NCI-H1436 (cell line): ENCODE measurements around the gene YRDC.
A peak's percentile ranks its signal among the peaks of the same experiment; 100 is the strongest.

Experiments
- DNase-seq: peaks from one replicate; lab custom pipeline; 2025; lab: John Stamatoyannopoulos, UW

The YRDC gene

DNA sequence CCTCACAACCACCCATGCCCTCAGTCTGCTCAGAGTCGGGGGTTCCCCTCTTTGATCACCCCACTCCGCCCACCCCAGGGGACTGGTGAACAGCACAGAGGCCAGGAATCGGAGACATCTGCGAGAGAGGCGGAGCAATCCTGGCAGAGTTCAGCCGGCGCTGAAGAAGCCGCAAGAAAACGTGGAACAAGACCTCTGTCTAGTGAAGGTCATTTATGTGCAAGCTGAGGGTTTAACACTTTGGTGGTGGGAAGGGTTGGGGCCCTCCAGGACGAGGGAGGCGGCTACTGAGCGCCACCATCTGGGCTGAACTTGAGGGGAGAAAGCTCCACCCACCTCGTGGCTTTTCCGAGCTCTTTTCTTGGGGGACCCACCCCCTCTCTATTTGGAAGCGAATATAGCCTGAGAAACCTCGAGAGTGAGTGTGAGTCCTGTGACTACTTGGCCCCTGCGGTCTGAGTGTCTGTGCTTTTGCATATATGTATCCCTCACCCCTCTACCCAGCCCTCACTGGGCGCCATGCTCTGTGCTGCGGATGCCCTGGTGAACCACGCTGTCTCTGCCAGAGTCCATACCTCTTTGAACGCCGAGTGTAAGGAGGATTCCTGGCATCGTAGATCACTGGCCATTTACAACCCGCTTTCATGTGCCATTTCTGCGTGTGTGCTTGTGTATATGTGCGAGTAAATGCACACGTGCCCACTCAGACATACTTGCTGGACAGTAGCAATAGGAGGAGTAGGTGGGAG, 41.9 kb downstream of the YRDC start:
- no peak for DNase-seq

DNA sequence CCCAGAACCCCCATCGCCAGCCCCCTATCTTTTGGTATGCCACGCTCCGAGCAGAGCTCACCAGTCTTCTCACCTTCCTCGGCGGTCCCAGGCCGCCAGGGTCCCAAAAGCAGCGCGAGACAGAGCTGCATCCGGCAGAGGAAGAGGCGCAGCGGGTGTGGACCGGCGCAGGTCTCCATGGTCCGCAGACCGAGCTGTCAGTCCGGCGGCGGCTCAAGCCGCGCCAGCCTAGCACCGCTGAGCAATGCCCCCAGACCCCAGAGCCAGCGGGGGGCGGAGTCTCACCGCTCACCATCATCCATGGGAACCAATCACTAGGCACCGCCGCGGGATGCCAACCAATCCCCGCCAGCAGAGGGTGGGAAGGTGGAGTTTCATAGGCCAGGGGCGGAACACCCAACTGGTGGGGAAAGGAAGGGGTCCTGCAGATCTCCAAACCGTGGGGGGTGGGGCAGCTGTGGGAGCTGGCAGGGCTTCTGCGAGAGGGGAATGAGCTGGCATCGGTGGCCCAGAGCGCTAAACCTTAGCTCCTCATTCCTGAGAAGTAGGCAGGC, 43.0 kb downstream of the YRDC start, which contains the start of gene EPHA10:
EPHA10 (minus strand) TSS at position 233 of the 554 bp plus-strand sequence; CDS start at position 179, 54 bp downstream.
- DNase-seq, result peak; percentile 80

DNA sequence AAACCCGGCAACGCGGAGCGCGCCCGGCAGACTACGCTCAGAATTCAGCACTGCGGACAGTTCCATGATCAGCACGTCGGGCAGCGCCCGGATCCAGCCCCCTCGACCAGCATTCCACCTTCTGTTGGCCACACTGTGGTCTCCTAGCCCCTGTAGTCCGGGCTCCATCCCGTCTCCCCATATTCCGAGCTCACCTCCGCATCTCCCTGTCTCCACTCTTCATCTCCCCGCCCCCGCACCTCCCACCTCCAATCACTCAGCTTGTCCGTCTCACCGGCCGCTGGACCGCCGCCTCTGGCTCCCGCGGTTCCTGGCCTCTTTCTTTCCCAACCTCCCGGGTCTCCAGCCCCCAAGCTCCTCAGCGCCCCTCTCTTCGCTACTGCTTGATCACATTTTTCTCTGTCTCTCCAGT, 43.6 kb downstream of the YRDC start:
- no peak for DNase-seq

DNA sequence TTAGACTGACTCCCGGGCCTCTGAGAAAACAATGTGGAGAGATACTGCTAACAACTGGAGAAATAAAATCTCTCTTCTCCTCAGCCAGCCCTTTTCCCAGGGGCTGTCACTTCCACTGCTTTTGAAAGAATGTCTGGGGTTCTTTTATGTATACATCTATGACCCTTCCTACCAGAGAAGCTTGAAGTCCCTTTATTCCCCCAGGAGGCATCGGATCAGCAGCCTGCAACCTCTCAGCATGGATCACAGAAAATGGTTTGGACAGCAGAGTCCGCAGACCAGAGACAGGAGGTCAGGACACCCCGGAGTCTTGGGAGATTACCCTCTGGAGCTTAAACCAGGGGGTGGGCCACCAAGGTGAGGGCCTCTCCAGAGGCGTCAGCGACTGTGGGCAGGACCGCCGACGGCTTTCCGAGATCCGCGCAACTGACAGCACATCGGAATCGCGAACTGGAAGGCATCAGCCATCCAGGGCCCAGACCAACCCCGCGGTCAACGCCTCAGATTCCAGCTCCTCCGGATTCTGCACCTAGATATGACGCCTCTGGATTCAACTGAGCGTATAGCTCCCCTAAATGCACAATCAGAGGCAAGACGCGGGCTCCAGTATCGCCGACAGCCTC, 44.1 kb downstream of the YRDC start:
- DNase-seq, result no peak

DNA sequence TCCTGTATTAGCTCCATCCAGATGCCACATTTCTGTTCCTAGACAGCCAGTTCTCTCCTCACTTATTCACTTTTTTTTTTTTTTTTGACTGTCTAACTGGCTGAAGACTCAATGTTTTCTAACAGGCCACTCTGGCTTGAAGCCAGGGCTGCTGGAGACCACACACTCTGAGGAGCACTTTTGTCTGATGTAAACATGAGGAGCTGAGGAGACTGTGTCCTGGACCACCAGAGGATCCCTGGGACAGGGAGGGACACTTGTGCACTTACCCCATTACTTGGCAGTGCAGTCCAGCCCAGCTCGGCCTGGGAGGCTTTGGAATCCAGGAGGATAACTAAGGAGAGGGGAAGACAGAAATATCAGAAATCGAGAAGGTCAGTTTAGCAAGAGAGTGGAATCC, 45.5 kb downstream of the YRDC start:
- DNase-seq, result no peak

DNA sequence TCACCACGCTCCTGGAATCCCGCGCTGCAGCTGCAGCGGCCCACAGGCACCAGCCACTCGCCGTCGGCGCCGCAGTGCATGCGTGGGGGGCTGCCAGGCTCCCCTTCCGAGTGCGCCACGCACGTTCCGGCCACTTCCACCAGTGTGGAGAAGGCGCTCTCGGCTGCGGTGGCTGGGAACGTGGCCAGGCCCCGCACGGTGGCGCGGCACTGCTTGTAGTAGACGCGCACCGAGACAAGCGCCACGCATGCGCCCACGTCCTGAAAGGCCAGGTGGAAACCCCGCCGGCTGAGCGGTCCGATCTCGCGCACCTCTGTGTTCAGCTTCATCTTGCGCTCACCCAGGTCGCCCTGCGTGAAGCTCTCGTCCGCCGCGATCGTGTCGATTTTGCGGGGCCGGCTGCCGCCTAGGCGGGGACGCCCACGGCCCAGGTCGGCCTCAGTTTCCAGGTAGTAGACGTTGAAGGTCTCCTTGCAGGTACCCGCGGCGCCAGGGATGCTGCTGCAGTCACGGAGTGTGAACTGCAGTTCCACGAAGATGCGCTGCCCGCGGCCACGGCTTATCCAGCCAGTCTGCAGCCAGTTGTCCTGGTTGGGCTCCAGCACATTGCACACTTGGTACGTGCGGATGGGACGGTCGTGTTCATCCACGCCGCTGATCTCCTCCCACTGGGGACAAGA, 46.5 kb downstream of the YRDC start:
- DNase-seq, result no peak

DNA sequence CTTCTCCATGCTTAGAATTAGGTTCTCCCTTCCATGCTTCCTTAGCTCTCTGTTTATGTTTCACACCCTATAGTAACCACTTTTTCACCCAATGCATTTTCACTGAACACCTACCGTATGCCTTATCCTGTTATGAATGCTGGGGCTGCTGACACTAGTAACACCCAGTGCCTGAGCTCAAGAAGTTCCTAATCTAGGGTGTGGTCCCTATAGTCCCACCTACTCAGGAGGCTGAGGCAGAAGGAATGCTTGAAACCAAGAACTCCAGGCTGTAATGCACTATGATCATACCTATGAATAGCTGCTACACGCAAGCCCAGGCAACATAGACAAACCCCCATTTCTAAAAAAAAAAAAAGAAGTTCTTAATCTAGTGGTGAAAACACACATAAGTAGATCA, 48.6 kb downstream of the YRDC start:
- no peak for DNase-seq

DNA sequence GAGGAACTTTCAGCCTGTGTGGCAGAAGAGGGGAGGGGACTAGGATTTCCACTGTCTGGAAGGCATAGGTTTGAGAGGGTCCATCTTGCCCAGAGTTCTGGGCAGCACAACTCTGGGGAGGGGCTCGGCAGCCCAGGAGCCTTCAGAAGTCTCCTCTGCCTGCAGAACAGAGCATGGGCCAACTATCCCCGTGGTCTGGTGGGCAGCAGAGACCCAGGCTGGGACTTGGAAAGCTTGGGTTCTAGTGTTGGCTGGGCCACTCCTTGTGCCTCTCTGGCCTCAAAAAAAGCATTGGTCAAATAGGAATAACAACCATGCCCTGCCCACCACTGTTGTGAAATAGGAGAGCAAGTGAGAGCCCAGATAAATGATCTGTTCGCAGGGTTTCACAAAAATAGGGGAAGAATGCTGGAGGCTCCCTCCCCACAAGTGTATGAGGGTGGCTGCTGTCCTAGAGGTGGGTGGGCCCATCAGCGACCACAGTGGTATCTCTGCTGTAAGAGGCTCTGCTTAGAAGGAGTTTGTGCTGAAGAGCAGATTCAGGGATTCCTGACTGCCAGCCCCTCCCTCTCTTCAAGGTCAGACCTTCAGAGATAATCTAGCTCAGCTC, 52.0 kb downstream of the YRDC start:
- no peak for DNase-seq

DNA sequence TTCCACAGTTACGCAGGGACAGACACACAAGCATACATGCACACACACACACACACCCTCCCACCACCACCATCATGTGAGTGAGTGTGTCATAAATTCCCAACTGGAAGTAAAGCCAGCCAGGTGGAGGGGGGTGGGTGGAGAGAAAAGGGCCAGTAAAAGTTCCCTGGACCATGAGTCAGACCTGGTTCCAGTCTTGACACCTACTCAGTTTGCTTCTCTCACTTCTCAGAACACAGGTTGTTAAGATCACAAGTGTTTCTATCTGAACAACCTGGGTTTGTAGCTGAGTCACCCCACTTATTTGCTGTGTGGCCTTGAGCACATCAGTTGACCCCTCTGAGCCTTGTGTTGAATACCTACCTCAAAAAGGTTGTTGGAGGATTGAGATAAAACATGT, 52.7 kb downstream of the YRDC start:
- no peak for DNase-seq

DNA sequence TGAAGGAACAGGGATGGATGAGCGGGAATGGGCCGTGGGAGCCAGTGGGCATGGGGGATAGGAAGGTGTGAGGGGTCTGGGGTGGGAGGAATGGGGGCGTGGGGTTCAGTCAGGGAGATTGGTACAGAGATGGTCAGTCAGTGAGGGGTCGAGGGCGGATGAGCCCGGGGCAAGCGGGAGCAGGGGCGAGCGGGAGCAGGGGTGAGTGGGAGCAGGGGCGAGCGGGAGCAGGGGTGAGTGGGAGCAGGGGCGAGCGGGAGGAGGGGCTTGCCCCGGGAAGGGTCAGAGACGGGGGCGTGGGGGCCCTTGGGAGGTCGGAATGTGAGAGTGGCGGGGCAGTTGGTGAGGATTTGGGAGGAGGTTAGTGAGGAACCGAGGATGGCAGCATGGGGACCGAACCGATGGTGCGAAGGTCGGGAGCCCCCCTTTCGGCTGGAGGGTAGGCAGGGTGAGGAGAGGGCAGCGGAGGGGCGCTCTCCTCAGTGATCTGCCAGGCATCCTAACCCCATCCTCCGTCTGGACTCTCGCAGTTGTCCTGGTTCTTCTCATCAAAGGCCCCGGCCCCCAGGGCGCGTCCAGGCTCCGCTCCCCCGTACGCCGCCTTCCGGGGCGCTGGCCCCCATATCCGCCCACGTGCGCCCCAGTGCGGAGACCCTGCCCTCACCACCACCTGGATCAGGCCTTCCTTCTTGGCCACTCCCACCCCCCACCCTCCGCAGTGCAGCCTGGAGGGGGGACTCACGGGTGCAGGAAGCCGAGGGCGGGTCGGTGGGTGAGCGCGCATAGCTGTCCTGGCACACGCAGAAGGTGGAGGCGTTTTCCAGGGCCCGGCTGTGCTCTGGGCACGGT, 54.3 kb downstream of the YRDC start:
- DNase-seq, result no peak
